ENCODE data around the gene MYORG. TPM values are rescaled to one million over a fixed set of nuclear protein-coding genes. Genes with fewer than 3 reads are reported as not detected.

Gene MYORG
- total RNA-seq, result 4.9 and 6.2 TPM in 2 replicates

DNA sequence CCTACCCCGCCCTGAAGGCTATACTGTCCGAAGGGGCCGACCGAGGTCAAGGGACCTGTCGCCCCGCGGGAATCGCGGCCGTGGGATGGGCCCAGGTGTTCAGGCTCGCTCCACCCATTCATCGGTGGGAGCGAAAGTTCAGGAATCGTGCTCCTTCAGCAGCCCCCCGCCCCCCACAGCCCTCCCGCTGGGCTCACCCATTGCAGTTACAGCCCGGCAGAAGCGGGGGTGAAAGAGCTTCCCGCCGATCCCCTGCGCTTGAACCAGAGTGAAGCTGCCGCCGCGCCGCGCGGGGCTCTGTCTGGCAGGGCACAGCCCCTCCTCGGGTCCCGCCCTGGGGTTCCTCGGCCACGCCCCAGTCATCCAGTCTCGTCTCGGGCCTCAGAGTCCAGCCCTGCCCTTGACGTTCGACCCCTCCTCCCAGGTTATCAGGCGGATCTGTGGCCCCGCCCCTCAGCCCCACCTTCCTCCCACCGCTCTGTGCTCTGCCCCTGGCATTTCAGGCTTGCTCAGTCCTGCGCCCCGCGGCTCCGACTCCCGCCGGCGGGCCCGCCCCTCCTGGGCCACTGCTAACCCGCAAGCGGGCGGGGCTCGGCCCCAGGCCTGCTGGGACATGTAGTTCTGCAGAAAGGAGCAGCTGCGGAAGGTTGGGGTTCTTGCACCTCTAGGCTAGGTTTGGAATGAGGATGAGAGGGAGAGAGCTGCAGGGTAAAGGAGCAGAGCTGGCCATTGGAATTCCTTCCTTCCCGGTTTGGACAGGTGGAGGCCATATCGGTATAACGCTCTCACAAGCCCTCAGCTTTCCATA, at the start of gene MYORG:
Gene MYORG, minus strand, starts transcription at position 303 of the 808 bp plus-strand sequence. CDS start 3,955 bp downstream, outside the sequence.

GRCh38 chr9:34328987-34329832, 47.5 kb downstream of the MYORG start, which contains the start of the genes KIF24 and NUDT2:
TSS of gene KIF24 (minus strand) at chr9:34329268. CDS start at chr9:34311346, 17,922 bp downstream.
TSS of gene NUDT2 (plus strand) at chr9:34329569. CDS start at chr9:34339040, 9,471 bp downstream.

Other genes with a start within 250 kb of the MYORG start
- 38.3 and 42.3 TPM in 2 replicates for gene UBAP1, start 197.9 kb downstream of the MYORG start, total RNA-seq
- 1.0 and 5.9 TPM in 2 replicates for gene KIF24, start 47.6 kb downstream of the MYORG start, total RNA-seq
- gene NUDT2, start 47.3 kb downstream of the MYORG start, total RNA-seq, result 30.6 and 34.5 TPM in 2 replicates
- 11.8 and 15.3 TPM in 2 replicates for gene FAM219A, start 81.7 kb upstream of the MYORG start, total RNA-seq
- gene DNAI1, start 81.9 kb upstream of the MYORG start, total RNA-seq, result 0.25 TPM in 1 of 2 replicates, not detected in the other
- 0.65 TPM in 1 of 2 replicates, not detected in the other for gene ENHO, start 146.1 kb upstream of the MYORG start, total RNA-seq
- not detected in 2 replicates for gene CNTFR, start 212.8 kb upstream of the MYORG start, total RNA-seq
- gene RPP25L, start 235.2 kb upstream of the MYORG start, total RNA-seq, result 35.4 and 41.2 TPM in 2 replicates
- 85.2 and 97.2 TPM in 2 replicates for gene DCTN3, start 243.6 kb upstream of the MYORG start, total RNA-seq